ENCODE data around the gene SPPL3. TPM values are rescaled to one million over a fixed set of nuclear protein-coding genes. Genes with fewer than 3 reads are reported as not detected.

Gene SPPL3
- total and polyA plus RNA-seq, 9 donors = 10.2 to 68.2 (median 54.0) TPM

- no peak overlapping the region for H3K4me3 ChIP-seq (ENCODE audit: low read length)
- 94% methylated on average over 3 of the region's 4 CpGs for WGBS (ENCODE audit: insufficient coverage)
Observed at GRCh38 chr12:120836114-120836684, 68.0 kb downstream of the SPPL3 start.

GRCh38 chr12:120835657-120836056 lies 68.5 kb downstream of the SPPL3 start:
- H3K4me1 ChIP-seq (ENCODE audit: control insufficient read depth, insufficient read depth, low read length) = peaks cover 7% of the 10 kb centered on the region
- no peak overlapping the region for H3K27ac ChIP-seq (ENCODE audit: low read length)
- WGBS (ENCODE audit: insufficient coverage) = no CpG with 5 or more reads among the region's 1 CpG
- H3K4me3 ChIP-seq (ENCODE audit: low read length) = no peak overlapping the region
- DNase-seq = no peak
- no peaks in the 10 kb centered on the region for H3K9me3 ChIP-seq (replicated peaks; ENCODE audit: control insufficient read depth, low read depth, low read length)
- no peaks in the 10 kb centered on the region for H3K27me3 ChIP-seq (ENCODE audit: control insufficient read depth, insufficient read depth, low read length)
- H3K36me3 ChIP-seq (ENCODE audit: control insufficient read depth, insufficient read depth, low read length) = no peaks in the 10 kb centered on the region

More at GRCh38 chr12:120836114-120836684, 68.0 kb downstream of the SPPL3 start:
- H3K9me3 ChIP-seq (replicated peaks; ENCODE audit: control insufficient read depth, low read depth, low read length) = no peaks in the 10 kb centered on the region
- H3K4me1 ChIP-seq (ENCODE audit: control insufficient read depth, insufficient read depth, low read length) = peaks cover 7% of the 10 kb centered on the region
- no peaks in the 10 kb centered on the region for H3K36me3 ChIP-seq (ENCODE audit: control insufficient read depth, insufficient read depth, low read length)
- H3K27ac ChIP-seq (ENCODE audit: low read length) = no peak overlapping the region
- no peak for DNase-seq
- H3K27me3 ChIP-seq (ENCODE audit: control insufficient read depth, insufficient read depth, low read length) = no peaks in the 10 kb centered on the region

GRCh38 chr12:120835304-120835612 lies 68.9 kb downstream of the SPPL3 start:
- no CpG with 5 or more reads among the region's 4 CpGs for whole genome bisulfite sequencing (ENCODE audit: insufficient coverage)
- peaks cover 7% of the 10 kb centered on the region for H3K4me1 ChIP-seq (ENCODE audit: control insufficient read depth, insufficient read depth, low read length)
- no peaks in the 10 kb centered on the region for H3K27me3 ChIP-seq (ENCODE audit: control insufficient read depth, insufficient read depth, low read length)
- H3K27ac ChIP-seq (ENCODE audit: low read length) = no peak overlapping the region
- no peak for DNase-seq
- H3K9me3 ChIP-seq (replicated peaks; ENCODE audit: control insufficient read depth, low read depth, low read length) = no peaks in the 10 kb centered on the region
- no peaks in the 10 kb centered on the region for H3K36me3 ChIP-seq (ENCODE audit: control insufficient read depth, insufficient read depth, low read length)
- H3K4me3 ChIP-seq (ENCODE audit: low read length) = no peak overlapping the region

GRCh38 chr12:120834489-120835303 lies 69.5 kb downstream of the SPPL3 start:
- Histone ChIP-seq H3K4me1 (ENCODE audit: control insufficient read depth, insufficient read depth, low read length) (peaks cover 7% of the 10 kb centered on the region), H3K27me3 (ENCODE audit: control insufficient read depth, insufficient read depth, low read length) (no peaks in the 10 kb centered on the region), H3K4me3 (ENCODE audit: low read length) (no peak overlapping the region), H3K27ac (ENCODE audit: low read length) (no peak overlapping the region), H3K36me3 (ENCODE audit: control insufficient read depth, insufficient read depth, low read length) (no peaks in the 10 kb centered on the region), H3K9me3 (replicated peaks; ENCODE audit: control insufficient read depth, low read depth, low read length) (no peaks in the 10 kb centered on the region)
- no CpG with 5 or more reads among the region's 4 CpGs for WGBS (ENCODE audit: insufficient coverage)
- no peak for DNase-seq

- DNase-seq = no peak
- Histone ChIP-seq H3K36me3 (ENCODE audit: control insufficient read depth, insufficient read depth, low read length) (no peaks in the 10 kb centered on the region), H3K4me1 (ENCODE audit: control insufficient read depth, insufficient read depth, low read length) (peaks cover 7% of the 10 kb centered on the region), H3K4me3 (ENCODE audit: low read length) (no peak overlapping the region), H3K27ac (ENCODE audit: low read length) (no peak overlapping the region), H3K27me3 (ENCODE audit: control insufficient read depth, insufficient read depth, low read length) (no peaks in the 10 kb centered on the region), H3K9me3 (replicated peaks; ENCODE audit: control insufficient read depth, low read depth, low read length) (no peaks in the 10 kb centered on the region)
- WGBS (ENCODE audit: insufficient coverage) = no CpG with 5 or more reads among the region's 4 CpGs
Observed at GRCh38 chr12:120833849-120834248, 70.3 kb downstream of the SPPL3 start.

- Histone ChIP-seq H3K27me3 (ENCODE audit: control insufficient read depth, insufficient read depth, low read length) (no peaks in the 10 kb centered on the region), H3K27ac (ENCODE audit: low read length) (no peak overlapping the region), H3K4me1 (ENCODE audit: control insufficient read depth, insufficient read depth, low read length) (peaks cover 7% of the 10 kb centered on the region), H3K9me3 (replicated peaks; ENCODE audit: control insufficient read depth, low read depth, low read length) (no peaks in the 10 kb centered on the region), H3K4me3 (ENCODE audit: low read length) (no peak overlapping the region), H3K36me3 (ENCODE audit: control insufficient read depth, insufficient read depth, low read length) (no peaks in the 10 kb centered on the region)
- 86% methylated on average over 1 of the region's 2 CpGs for WGBS (ENCODE audit: insufficient coverage)
- DNase-seq = no peak
Observed at GRCh38 chr12:120832737-120833136, 71.4 kb downstream of the SPPL3 start.

- H3K27ac ChIP-seq (ENCODE audit: low read length) = no peak overlapping the region
- 38% methylated on average over 1 of the region's 2 CpGs for WGBS (ENCODE audit: insufficient coverage)
- H3K9me3 ChIP-seq (replicated peaks; ENCODE audit: control insufficient read depth, low read depth, low read length) = no peaks in the 10 kb centered on the region
- H3K36me3 ChIP-seq (ENCODE audit: control insufficient read depth, insufficient read depth, low read length) = no peaks in the 10 kb centered on the region
- no peak overlapping the region for H3K4me3 ChIP-seq (ENCODE audit: low read length)
- no peak for DNase-seq
- no peaks in the 10 kb centered on the region for H3K27me3 ChIP-seq (ENCODE audit: control insufficient read depth, insufficient read depth, low read length)
- H3K4me1 ChIP-seq (ENCODE audit: control insufficient read depth, insufficient read depth, low read length) = peaks cover 7% of the 10 kb centered on the region
Observed at GRCh38 chr12:120831648-120832267, 72.4 kb downstream of the SPPL3 start.

GRCh38 chr12:120830966-120831365 lies 73.2 kb downstream of the SPPL3 start:
- H3K27ac ChIP-seq (ENCODE audit: low read length) = no peak overlapping the region

GRCh38 chr12:120830052-120830940 lies 73.9 kb downstream of the SPPL3 start:
- H3K27ac ChIP-seq (ENCODE audit: low read length) = no peak overlapping the region
- 67% methylated on average over 1 of the region's 3 CpGs for WGBS (ENCODE audit: insufficient coverage)
- H3K4me3 ChIP-seq (ENCODE audit: low read length) = no peak overlapping the region
- no peaks in the 10 kb centered on the region for H3K4me1 ChIP-seq (ENCODE audit: control insufficient read depth, insufficient read depth, low read length)
- no peaks in the 10 kb centered on the region for H3K36me3 ChIP-seq (ENCODE audit: control insufficient read depth, insufficient read depth, low read length)
- H3K9me3 ChIP-seq (replicated peaks; ENCODE audit: control insufficient read depth, low read depth, low read length) = no peaks in the 10 kb centered on the region
- H3K27me3 ChIP-seq (ENCODE audit: control insufficient read depth, insufficient read depth, low read length) = no peaks in the 10 kb centered on the region
- DNase-seq = no peak

More at GRCh38 chr12:120830966-120831365, 73.2 kb downstream of the SPPL3 start:
- peaks cover under 1% of the 10 kb centered on the region for H3K4me1 ChIP-seq (ENCODE audit: control insufficient read depth, insufficient read depth, low read length)
- 81% methylated on average over 4 of the region's 4 CpGs for WGBS (ENCODE audit: insufficient coverage)
- no peak for DNase-seq
- no peaks in the 10 kb centered on the region for H3K9me3 ChIP-seq (replicated peaks; ENCODE audit: control insufficient read depth, low read depth, low read length)
- H3K36me3 ChIP-seq (ENCODE audit: control insufficient read depth, insufficient read depth, low read length) = no peaks in the 10 kb centered on the region
- H3K4me3 ChIP-seq (ENCODE audit: low read length) = no peak overlapping the region
- H3K27me3 ChIP-seq (ENCODE audit: control insufficient read depth, insufficient read depth, low read length) = no peaks in the 10 kb centered on the region

GRCh38 chr12:120826335-120826734 lies 77.8 kb downstream of the SPPL3 start:
- H3K4me1 ChIP-seq (ENCODE audit: control insufficient read depth, insufficient read depth, low read length) = no peaks in the 10 kb centered on the region
- 92% methylated on average over 2 of the region's 4 CpGs for WGBS (ENCODE audit: insufficient coverage)
- H3K27me3 ChIP-seq (ENCODE audit: control insufficient read depth, insufficient read depth, low read length) = no peaks in the 10 kb centered on the region
- no peaks in the 10 kb centered on the region for H3K36me3 ChIP-seq (ENCODE audit: control insufficient read depth, insufficient read depth, low read length)
- no peak for DNase-seq
- no peak overlapping the region for H3K4me3 ChIP-seq (ENCODE audit: low read length)
- no peak overlapping the region for H3K27ac ChIP-seq (ENCODE audit: low read length)
- no peaks in the 10 kb centered on the region for H3K9me3 ChIP-seq (replicated peaks; ENCODE audit: control insufficient read depth, low read depth, low read length)

Data from muscle of leg (tissue), 11 donors.